HUES48 (cell line): ENCODE results near the gene RNF220.
"Not testable (repeated sequence)": the region's sequence is repeated elsewhere in the genome, so short reads cannot be mapped to it uniquely, and the experiment has no call there.

ENCODE experiments used
- H3K27ac ChIP-seq: one replicate; pipeline ENCODE4 v1.7.0; 2013; ENCODE audit warnings: low read depth, low read length, inconsistent platforms
- H3K27me3 ChIP-seq: 2 replicates; pipeline ENCODE4 v1.6.1; 2013; ENCODE audit warnings: mild to moderate bottlenecking, low read length; ENCODE audit not compliant: control insufficient read depth, insufficient read depth
- H3K36me3 ChIP-seq: 2 replicates; pipeline ENCODE4 v1.6.1; 2013; ENCODE audit warnings: low read length; ENCODE audit not compliant: control insufficient read depth, insufficient read depth
- H3K4me1 ChIP-seq: 2 replicates; pipeline ENCODE4 v1.6.1; 2013; ENCODE audit warnings: mild to moderate bottlenecking, low read length; ENCODE audit not compliant: control insufficient read depth, insufficient read depth
- H3K4me3 ChIP-seq: 2 replicates; pipeline ENCODE4 v1.5.1; 2013; ENCODE audit warnings: mild to moderate bottlenecking, low read depth, low read length
- H3K9ac ChIP-seq: 2 replicates; pipeline ENCODE4 v1.6.1; 2013; ENCODE audit warnings: mild to moderate bottlenecking, low read depth, low read length, moderate library complexity
- H3K9me3 ChIP-seq: 2 replicates; pipeline ENCODE4 v1.6.1; 2013; ENCODE audit warnings: low read length; ENCODE audit not compliant: control insufficient read depth, insufficient read depth

Gene RNF220

GRCh38 chr1:44654621-44655187 is 249.6 kb downstream of the RNF220 start:
- no peak overlapping the region for H3K27ac ChIP-seq
- H3K9ac ChIP-seq: no peak overlapping the region
- no peak overlapping the region for H3K4me3 ChIP-seq
- H3K27me3 ChIP-seq: no peaks in the 10 kb centered on the region
- H3K36me3 ChIP-seq: peaks cover 20% of the 10 kb centered on the region
- H3K9me3 ChIP-seq: no peaks in the 10 kb centered on the region
- peaks cover 10% of the 10 kb centered on the region; the same call in 1 of the 2 replicates for H3K4me1 ChIP-seq

- Histone ChIP-seq H3K9me3 (no peaks in the 10 kb centered on the region), H3K4me1 (peaks cover 6% of the 10 kb centered on the region; the same call in 1 of the 2 replicates), H3K27me3 (no peaks in the 10 kb centered on the region), H3K9ac (no peak overlapping the region), H3K27ac (no peak overlapping the region), H3K4me3 (no peak overlapping the region), H3K36me3 (peaks cover 11% of the 10 kb centered on the region)
Measured at GRCh38 chr1:44655609-44656008, 250.6 kb downstream of the RNF220 start.

GRCh38 chr1:44659566-44659965 is 254.5 kb downstream of the RNF220 start:
- Histone ChIP-seq H3K27me3 (no peaks in the 10 kb centered on the region), H3K27ac (no peak overlapping the region), H3K9ac (no peak overlapping the region), H3K4me1 (no peaks in the 10 kb centered on the region), H3K4me3 (no peak overlapping the region), H3K36me3 (no peaks in the 10 kb centered on the region), H3K9me3 (no peaks in the 10 kb centered on the region)

GRCh38 chr1:44660176-44660575 is 255.1 kb downstream of the RNF220 start:
- Histone ChIP-seq H3K27ac (no peak overlapping the region), H3K9me3 (no peaks in the 10 kb centered on the region), H3K36me3 (no peaks in the 10 kb centered on the region), H3K4me3 (no peak overlapping the region), H3K9ac (no peak overlapping the region), H3K4me1 (no peaks in the 10 kb centered on the region), H3K27me3 (no peaks in the 10 kb centered on the region)

- H3K4me3 ChIP-seq: no peak overlapping the region
- no peaks in the 10 kb centered on the region for H3K9me3 ChIP-seq
- H3K9ac ChIP-seq: no peak overlapping the region
- H3K27me3 ChIP-seq: no peaks in the 10 kb centered on the region
- no peaks in the 10 kb centered on the region for H3K4me1 ChIP-seq
- no peaks in the 10 kb centered on the region for H3K36me3 ChIP-seq
- H3K27ac ChIP-seq: no peak overlapping the region
Measured at GRCh38 chr1:44661781-44662682, 257.0 kb downstream of the RNF220 start.

- H3K9ac ChIP-seq: no peak overlapping the region
- no peaks in the 10 kb centered on the region for H3K4me1 ChIP-seq
- no peaks in the 10 kb centered on the region for H3K27me3 ChIP-seq
- no peaks in the 10 kb centered on the region for H3K9me3 ChIP-seq
- H3K27ac ChIP-seq: no peak overlapping the region
- H3K36me3 ChIP-seq: no peaks in the 10 kb centered on the region
- no peak overlapping the region for H3K4me3 ChIP-seq
Measured at GRCh38 chr1:44662683-44663030, 257.6 kb downstream of the RNF220 start.

- Histone ChIP-seq H3K4me3 (no peak overlapping the region), H3K36me3 (no peaks in the 10 kb centered on the region), H3K9me3 (no peaks in the 10 kb centered on the region), H3K27ac (no peak overlapping the region), H3K9ac (no peak overlapping the region), H3K27me3 (no peaks in the 10 kb centered on the region), H3K4me1 (no peaks in the 10 kb centered on the region)
Measured at GRCh38 chr1:44663417-44663816, 258.4 kb downstream of the RNF220 start.

GRCh38 chr1:44664730-44665370 is 259.8 kb downstream of the RNF220 start:
- Histone ChIP-seq H3K36me3 (no peaks in the 10 kb centered on the region), H3K27ac (no peak overlapping the region), H3K4me1 (no peaks in the 10 kb centered on the region)

GRCh38 chr1:44666719-44667118 is 261.7 kb downstream of the RNF220 start:
- H3K4me1 ChIP-seq, H3K9ac ChIP-seq, H3K4me3 ChIP-seq, H3K27ac ChIP-seq, H3K36me3 ChIP-seq, H3K9me3 ChIP-seq, H3K27me3 ChIP-seq: not testable (repeated sequence)

More at GRCh38 chr1:44664730-44665370, 259.8 kb downstream of the RNF220 start:
- H3K4me3 ChIP-seq: no peak overlapping the region
- H3K27me3 ChIP-seq: no peaks in the 10 kb centered on the region
- H3K9me3 ChIP-seq: no peaks in the 10 kb centered on the region
- H3K9ac ChIP-seq: no peak overlapping the region

- Histone ChIP-seq H3K4me1 (peaks cover 9% of the 10 kb centered on the region), H3K9ac (no peak overlapping the region), H3K4me3 (no peak overlapping the region), H3K27ac (no peak overlapping the region), H3K27me3 (no peaks in the 10 kb centered on the region), H3K36me3 (no peaks in the 10 kb centered on the region), H3K9me3 (no peaks in the 10 kb centered on the region)
Measured at GRCh38 chr1:44670751-44671640, 265.9 kb downstream of the RNF220 start.
